Measurements from ENCODE around the gene EGFR.

DNA sequence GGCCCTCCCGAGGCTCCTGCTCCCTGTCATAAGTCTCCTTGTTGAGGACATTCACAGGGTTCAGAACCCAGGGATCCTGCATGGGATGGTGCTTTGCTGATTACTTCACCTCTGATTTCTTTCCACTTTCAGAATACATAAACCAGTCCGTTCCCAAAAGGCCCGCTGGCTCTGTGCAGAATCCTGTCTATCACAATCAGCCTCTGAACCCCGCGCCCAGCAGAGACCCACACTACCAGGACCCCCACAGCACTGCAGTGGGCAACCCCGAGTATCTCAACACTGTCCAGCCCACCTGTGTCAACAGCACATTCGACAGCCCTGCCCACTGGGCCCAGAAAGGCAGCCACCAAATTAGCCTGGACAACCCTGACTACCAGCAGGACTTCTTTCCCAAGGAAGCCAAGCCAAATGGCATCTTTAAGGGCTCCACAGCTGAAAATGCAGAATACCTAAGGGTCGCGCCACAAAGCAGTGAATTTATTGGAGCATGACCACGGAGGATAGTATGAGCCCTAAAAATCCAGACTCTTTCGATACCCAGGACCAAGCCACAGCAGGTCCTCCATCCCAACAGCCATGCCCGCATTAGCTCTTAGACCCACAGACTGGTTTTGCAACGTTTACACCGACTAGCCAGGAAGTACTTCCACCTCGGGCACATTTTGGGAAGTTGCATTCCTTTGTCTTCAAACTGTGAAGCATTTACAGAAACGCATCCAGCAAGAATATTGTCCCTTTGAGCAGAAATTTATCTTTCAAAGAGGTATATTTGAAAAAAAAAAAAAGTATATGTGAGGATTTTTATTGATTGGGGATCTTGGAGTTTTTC is 186.5 kb downstream of the EGFR start:
- TF ChIP-seq, protein P1, sequence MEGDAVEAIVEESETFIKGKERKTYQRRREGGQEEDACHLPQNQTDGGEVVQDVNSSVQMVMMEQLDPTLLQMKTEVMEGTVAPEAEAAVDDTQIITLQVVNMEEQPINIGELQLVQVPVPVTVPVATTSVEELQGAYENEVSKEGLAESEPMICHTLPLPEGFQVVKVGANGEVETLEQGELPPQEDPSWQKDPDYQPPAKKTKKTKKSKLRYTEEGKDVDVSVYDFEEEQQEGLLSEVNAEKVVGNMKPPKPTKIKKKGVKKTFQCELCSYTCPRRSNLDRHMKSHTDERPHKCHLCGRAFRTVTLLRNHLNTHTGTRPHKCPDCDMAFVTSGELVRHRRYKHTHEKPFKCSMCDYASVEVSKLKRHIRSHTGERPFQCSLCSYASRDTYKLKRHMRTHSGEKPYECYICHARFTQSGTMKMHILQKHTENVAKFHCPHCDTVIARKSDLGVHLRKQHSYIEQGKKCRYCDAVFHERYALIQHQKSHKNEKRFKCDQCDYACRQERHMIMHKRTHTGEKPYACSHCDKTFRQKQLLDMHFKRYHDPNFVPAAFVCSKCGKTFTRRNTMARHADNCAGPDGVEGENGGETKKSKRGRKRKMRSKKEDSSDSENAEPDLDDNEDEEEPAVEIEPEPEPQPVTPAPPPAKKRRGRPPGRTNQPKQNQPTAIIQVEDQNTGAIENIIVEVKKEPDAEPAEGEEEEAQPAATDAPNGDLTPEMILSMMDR (IDR thresholded peaks at IDR 0.05) = no peak
- TF ChIP-seq POLR2A (IDR thresholded peaks at IDR 0.05) = no peak

Data from breast epithelium (tissue), 3 donors.